HepG2 (cell line): ENCODE results near the gene PRDX3. TPM values are rescaled to one million over a fixed set of nuclear protein-coding genes. Genes with fewer than 3 reads are reported as not detected.

Experiments used
- ARHGAP35 ChIP-seq: sonication (generic); formaldehyde crosslinking; IDR thresholded peaks from 2 replicates; pipeline ENCODE4 v1.9.0; 2022; ENCODE audit warnings: mild to moderate bottlenecking, inconsistent platforms, moderate library complexity, missing genetic modification reagents, borderline replicate concordance
- ARID3A ChIP-seq: IDR thresholded peaks from 2 replicates; pipeline ENCODE4 v1.6.1; 2012; ENCODE audit warnings: low read depth, low read length, improper control_type of control experiment
- GFI1 ChIP-seq: sonication (generic); formaldehyde crosslinking; IDR thresholded peaks from 2 replicates; pipeline ENCODE4 v1.5.0; 2020; ENCODE audit warnings: missing genetic modification reagents, mild to moderate bottlenecking, borderline replicate concordance
- HOXA5 ChIP-seq: sonication (generic); formaldehyde crosslinking; IDR thresholded peaks from 2 replicates; pipeline ENCODE4 v1.4.0; 2020; ENCODE audit warnings: missing genetic modification reagents
- KLF12 ChIP-seq: sonication (generic); formaldehyde crosslinking; IDR thresholded peaks from 2 replicates; pipeline ENCODE4 v1.4.0; 2020; ENCODE audit warnings: missing genetic modification reagents, borderline replicate concordance
- ONECUT2 ChIP-seq: sonication (generic); formaldehyde crosslinking; IDR thresholded peaks from 2 replicates; pipeline ENCODE4 v1.4.0; 2020; ENCODE audit warnings: missing genetic modification reagents
- PLRG1 ChIP-seq: fragments of 450-650 bp; conservative IDR thresholded peaks from 2 replicates; pipeline ENCODE4 v1.6.1; 2016
- PRDM15 ChIP-seq: sonication (generic); formaldehyde crosslinking; IDR thresholded peaks from 2 replicates; pipeline ENCODE4 v1.4.0; 2020; ENCODE audit warnings: missing genetic modification reagents
- REST ChIP-seq, 2 experiments: IDR thresholded peaks; 2 replicates each; pipeline ENCODE4 v1.6.1; 2011 to 2012; ENCODE audit warnings: low read length in 2 of 2, borderline replicate concordance in 1 of 2, low read depth in 1 of 2, mild to moderate bottlenecking in 1 of 2, moderate library complexity in 1 of 2
- SKI ChIP-seq: fragments of 450-650 bp; IDR thresholded peaks from one replicate; pipeline ENCODE4 v1.6.1; 2018; ENCODE audit warnings: mild to moderate bottlenecking; ENCODE audit not compliant: partially characterized antibody
- SMYD3 ChIP-seq: sonication (generic); formaldehyde crosslinking; IDR thresholded peaks from 2 replicates; pipeline ENCODE4 v1.8.1; 2023; ENCODE audit warnings: mild to moderate bottlenecking, missing genetic modification reagents
- ZBTB42 ChIP-seq: sonication (generic); formaldehyde crosslinking; IDR thresholded peaks from 2 replicates; pipeline ENCODE4 v1.5.0; 2020; ENCODE audit warnings: mild to moderate bottlenecking, missing genetic modification reagents
- ZBTB44 ChIP-seq: sonication (generic); formaldehyde crosslinking; IDR thresholded peaks from 2 replicates; pipeline ENCODE4 v1.4.0; 2020; ENCODE audit warnings: missing genetic modification reagents
- ZC3H13 ChIP-seq: sonication (generic); formaldehyde crosslinking; IDR thresholded peaks from 2 replicates; pipeline ENCODE4 v1.8.1; 2023; ENCODE audit warnings: mild to moderate bottlenecking, missing genetic modification reagents, moderate library complexity
- ZFP91 ChIP-seq: sonication (generic); formaldehyde crosslinking; IDR thresholded peaks from 2 replicates; pipeline ENCODE4 v1.9.0; 2022; ENCODE audit warnings: missing genetic modification reagents, mild to moderate bottlenecking, borderline replicate concordance
- polyA plus RNA-seq, 8 experiments: library from polyadenylated mRNA; depleted of rRNA in 3 of 8; stranded (reverse) in 7 of 8; unstranded in 1 of 8; fragments of >200 nt; fragmentation: Illumina TruSeq in 4 of 8; extraction: Trizol in 4 of 8; gene quantifications; 2 replicates each; pipeline versions ENCODE4 v1.2.1 to v1.2.3, GENCODE V29; 2011 to 2016; ENCODE audit warnings: low read depth in 4 of 8, missing spikeins in 1 of 8, mixed read lengths in 1 of 8; ENCODE audit not compliant: insufficient read depth in 1 of 8
- total RNA-seq, 5 experiments: library from RNA; depleted of rRNA; stranded (reverse); fragments of >200 nt; fragmentation: Illumina TruSeq; extraction: Trizol; gene quantifications; 2 replicates each; pipeline ENCODE4 v1.2.3, GENCODE V29; 2016; ENCODE audit warnings: low read depth in 1 of 5

PRDX3 gene
- total and polyA plus RNA-seq, 2 of the 13 experiments (the other 11 are each of a cell fraction or from before 2014, with no cell fraction given), result 407 to 565 TPM

GRCh38 chr10:119120413-119120867 lies 58.2 kb downstream of the PRDX3 start (continued):
- TF ChIP-seq REST (IDR thresholded peaks at IDR 0.05; ENCODE audit: borderline replicate concordance in 1 of 2, low read depth in 1 of 2, low read length in 2 of 2) (peak in 1 of 2 experiments; percentile 56; a peak in 1 of 4 replicates), GFI1 (peak; percentile 78; the same call in 1 of the 2 replicates), ARID3A (no peak; the same call in 1 of the 2 replicates), ZBTB44 (CRISPR knock-in tag) (no peak), ARHGAP35 (CRISPR knock-in tag) (no peak), PRDM15 (CRISPR knock-in tag) (no peak; the same call in 1 of the 2 replicates), HOXA5 (CRISPR knock-in tag) (0 out of 2 replicates have a peak, but pooled peaks have one; percentile 68), ZFP91 (no peak), ZC3H13 (CRISPR knock-in tag) (no peak), SKI (peak; percentile 98), PLRG1 (no peak), ONECUT2 (CRISPR knock-in tag) (no peak), KLF12 (CRISPR knock-in tag) (peak; percentile 69), SMYD3 (CRISPR knock-in tag) (peak; percentile 76; the same call in 1 of the 2 replicates), ZBTB42 (CRISPR knock-in tag) (no peak)
